ENCODE results near the gene DSCAM. TPM values are rescaled to one million over a fixed set of nuclear protein-coding genes. Genes with fewer than 3 reads are reported as not detected.

Gene DSCAM
- total and polyA plus RNA-seq, 2 experiments from 2014 or later, result 0.07 TPM; not detected in 1

GRCh38 chr21:40603774-40604173 lies 243.2 kb downstream of the DSCAM start:
- Histone ChIP-seq H4K20me1 (replicated peaks; ENCODE audit: insufficient read depth) (no peaks in the 10 kb centered on the region), H3K4me1 (ENCODE audit: insufficient read depth) (0 out of 2 replicates have a peak, but pooled peaks cover under 1% of the 10 kb centered on the region), H3F3A (replicated peaks; ENCODE audit: low read depth) (no peaks in the 10 kb centered on the region), H3K36me3 (ENCODE audit: insufficient read depth) (no peaks in the 10 kb centered on the region; the same call in 1 of the 2 replicates), H3K9me2 (ENCODE audit: insufficient read depth) (0 out of 2 replicates have a peak, but pooled peaks cover 3% of the 10 kb centered on the region), H3K27me3 (ENCODE audit: insufficient read depth) (no peaks in the 10 kb centered on the region), H3K4me3 (no peak overlapping the region), H2AFZ (no peak overlapping the region), H3K27ac (ENCODE audit: low read depth) (no peak overlapping the region), H3K79me2 (replicated peaks; ENCODE audit: insufficient read depth) (no peaks in the 10 kb centered on the region), H3K4me2 (no peak overlapping the region)
- peaks cover 6% of the 10 kb centered on the region for H3K27me3 Mint-ChIP-seq (ENCODE audit: insufficient read depth, low read depth, poor library complexity)
- H3K9me3 Mint-ChIP-seq, result peaks cover 86% of the 10 kb centered on the region
- H3K4me1 Mint-ChIP-seq, result peaks cover 9% of the 10 kb centered on the region; the same call in 2 of the 3 replicates
- DNase-seq (ENCODE audit: low spot score), result no peak
- no peak for ATAC-seq
- H3K4me3 Mint-ChIP-seq, result no peak overlapping the region
- no peak for TF ChIP-seq REST (IDR thresholded peaks at IDR 0.05; ENCODE audit: unreplicated experiment)
- TF ChIP-seq JUNB (IDR thresholded peaks at IDR 0.05; ENCODE audit: unreplicated experiment), result no peak
- no peak for TF ChIP-seq ETS1 (IDR thresholded peaks at IDR 0.05)
- TF ChIP-seq NANOG (IDR thresholded peaks at IDR 0.05; ENCODE audit: borderline replicate concordance), result no peak
- TF ChIP-seq ZNF114 (CRISPR knock-in tag; IDR thresholded peaks at IDR 0.05), result no peak
- TF ChIP-seq ZNF462 (CRISPR knock-in tag; IDR thresholded peaks at IDR 0.05), result no peak
- TF ChIP-seq CTCF (conservative IDR thresholded peaks at IDR 0.05; ENCODE audit: low read depth in 2 of 2), result no peak
- TF ChIP-seq EZH2phosphoT487 (IDR thresholded peaks at IDR 0.05; ENCODE audit: unreplicated experiment), result no peak
- no peak for TF ChIP-seq EZH2 (IDR thresholded peaks at IDR 0.05; ENCODE audit: low read depth, unreplicated experiment)
- TF ChIP-seq POLR2AphosphoS5 (IDR thresholded peaks at IDR 0.05; ENCODE audit: low read depth), result no peak
- TF ChIP-seq CREB1 (CRISPR knock-in tag; IDR thresholded peaks at IDR 0.05; ENCODE audit: low read depth), result no peak
- TF ChIP-seq STAT1 (IDR thresholded peaks at IDR 0.05; ENCODE audit: unreplicated experiment), result no peak
- no peak for TF ChIP-seq ZNF331 (CRISPR knock-in tag; IDR thresholded peaks at IDR 0.05; ENCODE audit: low read depth)
- no peak overlapping the region for H3K27ac Mint-ChIP-seq
- H3K36me3 Mint-ChIP-seq (ENCODE audit: low read depth), result peaks cover 14% of the 10 kb centered on the region

All from GM23338 (cell line).